DMS153 treated with DMSO at 0.1 percent for 48 hours (cell line): ENCODE results near the gene ENDOV.
A peak's percentile ranks its signal among the peaks of the same experiment; 100 is the strongest.

Source experiments
- DNase-seq: peaks from one replicate; lab custom pipeline; 2025; ENCODE audit not compliant: unreplicated experiment; lab: John Stamatoyannopoulos, UW

The ENDOV gene

DNA sequence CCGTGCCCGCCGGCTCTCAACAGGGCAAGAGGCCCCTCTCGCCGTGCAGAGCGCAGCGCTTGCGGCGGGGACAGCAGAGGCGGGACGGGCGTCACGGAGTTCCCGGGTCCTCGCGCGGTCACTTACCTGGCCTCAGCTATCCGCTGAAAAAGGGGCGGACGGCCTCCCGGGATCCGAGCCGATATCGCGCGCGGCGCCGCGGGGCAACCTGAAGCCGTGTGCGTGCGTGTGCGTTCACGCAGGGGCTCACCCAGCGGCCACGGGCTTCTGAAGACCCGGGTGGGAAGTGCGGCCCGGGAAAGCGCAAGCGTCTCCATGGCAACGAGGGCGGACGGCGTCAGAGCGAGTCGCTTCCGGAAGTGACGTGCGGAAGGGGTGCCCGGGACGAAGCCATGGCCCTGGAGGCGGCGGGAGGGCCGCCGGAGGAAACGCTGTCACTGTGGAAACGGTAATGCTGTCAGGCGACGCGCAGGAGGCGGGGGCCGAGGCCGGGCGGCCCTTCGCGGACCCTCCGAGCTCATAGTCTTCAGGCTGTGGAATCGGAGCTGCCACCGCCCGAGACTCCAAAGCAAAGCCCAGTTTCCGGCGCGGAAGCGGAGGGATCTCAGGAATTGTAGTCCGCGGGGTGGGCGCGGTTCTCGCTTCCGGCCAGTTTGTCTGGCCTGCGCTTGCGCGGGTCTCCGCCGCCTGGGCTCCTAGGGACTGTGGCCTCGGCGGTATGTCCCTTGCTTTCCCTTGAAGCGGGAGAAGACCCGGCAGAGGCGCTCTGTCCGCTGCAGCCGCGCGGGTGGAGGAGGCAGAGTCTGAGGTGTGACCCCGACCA lies at the start of gene ENDOV:
Gene ENDOV (plus strand): TSS at position 365 of the 823 bp plus-strand sequence. CDS start 28 bp downstream, at position 393.
- peak; percentile 84 for DNase-seq

GRCh38 chr17:80365983-80366382 lies 49.0 kb upstream of the ENDOV start:
- no peak for DNase-seq

DNA sequence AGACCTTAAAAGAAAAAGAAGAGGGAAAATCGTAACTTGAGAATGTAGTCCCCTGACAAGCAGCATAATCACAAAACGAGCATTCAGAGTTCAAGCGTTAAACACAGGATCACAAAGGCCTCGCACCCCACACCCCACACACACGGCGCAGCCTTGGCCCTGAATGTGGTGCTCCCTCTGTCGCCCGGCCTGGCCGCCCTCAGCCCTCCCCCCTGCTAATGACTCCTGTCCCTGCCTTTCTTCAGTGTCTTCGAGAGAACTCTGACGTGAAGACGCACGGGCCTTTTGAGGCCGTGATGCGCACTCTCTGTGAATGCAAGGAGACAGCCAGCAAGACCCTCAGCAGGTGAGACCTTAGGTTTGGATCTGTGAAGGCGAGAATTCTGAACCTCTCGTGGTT lies 47.5 kb upstream of the ENDOV start:
- no peak for DNase-seq

DNA sequence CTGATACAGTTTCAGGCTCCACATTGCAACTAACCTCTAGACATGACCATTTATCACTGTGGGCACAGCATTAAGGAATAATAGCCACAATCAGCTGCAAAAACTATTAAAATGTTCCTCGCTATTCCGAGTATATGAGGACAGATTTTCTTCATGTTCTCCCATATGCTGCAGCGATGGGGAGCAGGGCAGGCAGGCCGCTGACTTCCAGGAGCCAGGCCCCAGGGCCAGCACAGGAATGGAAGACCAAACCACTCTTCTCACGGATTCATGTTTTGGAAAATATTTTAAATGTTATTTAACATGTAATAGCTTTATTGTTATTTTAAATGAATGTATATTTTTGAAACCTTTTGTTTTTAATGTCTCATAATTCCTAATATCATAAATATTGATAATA lies 43.8 kb upstream of the ENDOV start:
- no peak for DNase-seq

- no peak for DNase-seq
These were observed 42.5 kb upstream of the ENDOV start for GRCh38 chr17:80372456-80372855.

DNA sequence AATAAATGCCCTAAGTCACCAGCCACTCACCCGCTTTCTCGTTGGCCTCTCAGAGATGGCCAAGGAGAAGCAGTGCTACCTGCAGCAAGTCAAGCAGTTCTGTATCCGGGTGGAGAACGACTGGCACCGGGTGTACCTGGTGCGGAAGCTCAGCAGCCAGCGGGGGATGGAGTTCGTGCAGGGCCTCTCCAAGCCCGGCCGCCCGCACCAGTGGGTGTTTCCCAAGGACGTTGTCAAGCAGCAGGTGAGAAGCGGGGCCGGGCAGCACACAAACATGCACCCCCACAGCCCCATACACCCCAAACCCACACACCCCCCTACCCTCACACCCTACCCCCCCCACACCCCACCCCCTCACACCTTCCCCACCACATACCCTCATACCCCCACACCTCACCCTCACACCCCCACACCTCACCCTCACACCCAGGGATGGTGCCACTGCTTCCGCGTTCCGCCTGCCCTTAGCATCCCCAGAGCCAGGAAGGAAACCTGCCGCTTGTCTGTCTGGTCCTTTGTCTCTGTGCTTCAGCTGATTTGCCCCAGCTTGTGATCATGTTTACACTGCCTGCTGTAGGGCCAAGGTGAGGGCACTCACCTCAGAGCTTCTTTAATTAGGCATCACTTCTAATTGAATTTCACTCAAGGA lies 41.9 kb upstream of the ENDOV start:
- no peak for DNase-seq

GRCh38 chr17:80374039-80374731 lies 40.8 kb upstream of the ENDOV start:
- no peak for DNase-seq

DNA sequence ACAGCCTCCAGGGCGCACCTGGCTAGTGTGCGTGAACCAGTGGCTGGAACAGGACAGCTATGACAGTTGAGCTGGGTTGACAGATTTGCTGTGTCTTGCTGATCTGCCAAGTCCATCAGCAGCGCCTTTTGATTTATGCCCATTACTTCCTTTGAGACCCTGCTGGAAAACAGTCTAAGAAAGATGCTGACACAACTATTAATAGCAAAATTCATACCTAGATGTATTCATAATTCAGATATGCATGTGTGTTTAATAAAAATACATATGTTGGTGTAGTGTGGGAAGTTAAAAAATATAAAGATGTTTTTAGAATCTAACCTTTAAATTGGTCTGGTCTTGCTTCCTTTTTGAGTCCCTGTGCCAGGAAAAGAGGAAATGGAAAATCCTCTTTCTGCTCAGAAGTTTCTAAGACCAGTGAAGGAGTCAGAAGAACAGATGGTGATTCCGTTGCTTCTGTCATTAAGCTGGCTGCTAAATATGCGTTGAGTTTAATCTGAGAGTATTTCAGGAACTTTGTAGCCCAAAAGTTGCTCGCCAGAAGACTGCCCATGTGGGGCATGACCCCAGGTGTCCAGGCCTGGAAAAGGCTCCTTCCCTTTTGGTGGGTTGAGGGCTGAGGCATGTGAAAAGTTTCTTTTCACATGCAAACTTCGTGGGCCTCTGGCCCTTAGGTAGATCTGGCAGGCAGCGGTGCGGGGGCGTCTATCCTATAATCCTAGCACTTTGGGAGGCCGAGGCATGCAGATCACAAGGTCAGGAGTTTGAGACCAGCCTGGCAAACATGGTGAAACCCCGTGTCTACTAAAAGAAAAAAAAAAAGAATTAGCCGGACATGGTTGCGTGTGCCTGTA lies 40.0 kb upstream of the ENDOV start:
- DNase-seq, result no peak

GRCh38 chr17:80376531-80376930 lies 38.4 kb upstream of the ENDOV start:
- DNase-seq, result no peak

DNA sequence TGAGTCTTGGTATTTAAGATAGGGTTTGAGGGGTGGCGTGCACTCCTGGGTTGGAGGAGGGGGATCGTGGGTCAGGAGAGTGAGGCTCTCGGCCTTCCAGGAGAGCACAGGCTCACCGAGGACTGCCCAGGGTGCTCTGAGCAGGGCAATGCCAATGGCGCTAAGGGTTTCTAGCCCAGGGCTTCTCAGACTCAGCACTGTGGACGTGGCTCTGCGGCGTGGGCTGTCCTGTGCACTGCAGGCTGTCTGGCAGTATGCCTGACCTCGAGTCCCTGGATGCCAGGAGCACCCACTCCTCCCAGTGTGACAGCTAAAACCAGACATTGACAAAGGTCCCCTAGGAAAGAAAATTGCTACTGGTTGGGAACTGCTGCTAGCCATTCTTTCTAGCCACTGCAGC lies 37.2 kb upstream of the ENDOV start:
- DNase-seq, result no peak

DNA sequence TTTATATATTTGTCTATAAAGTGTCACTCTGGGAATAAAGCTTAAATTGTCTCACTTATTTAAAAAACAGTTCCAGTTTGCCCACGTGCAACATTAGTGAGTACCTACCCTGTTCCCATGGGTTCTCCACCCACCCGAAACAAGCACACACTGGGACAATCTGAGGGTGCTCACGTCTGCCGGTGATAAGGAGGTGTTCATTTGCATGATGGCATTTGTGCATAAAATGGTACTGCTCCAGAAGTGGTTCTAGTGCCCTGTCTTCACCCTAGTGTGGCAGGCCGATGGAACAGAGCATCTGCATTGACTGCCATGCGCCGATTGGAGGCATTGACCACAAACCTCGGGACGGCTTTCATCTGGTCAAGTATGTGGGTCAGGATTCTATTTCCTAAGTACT lies 35.6 kb upstream of the ENDOV start:
- no peak for DNase-seq

GRCh38 chr17:80380068-80380467 lies 34.9 kb upstream of the ENDOV start:
- DNase-seq, result no peak

DNA sequence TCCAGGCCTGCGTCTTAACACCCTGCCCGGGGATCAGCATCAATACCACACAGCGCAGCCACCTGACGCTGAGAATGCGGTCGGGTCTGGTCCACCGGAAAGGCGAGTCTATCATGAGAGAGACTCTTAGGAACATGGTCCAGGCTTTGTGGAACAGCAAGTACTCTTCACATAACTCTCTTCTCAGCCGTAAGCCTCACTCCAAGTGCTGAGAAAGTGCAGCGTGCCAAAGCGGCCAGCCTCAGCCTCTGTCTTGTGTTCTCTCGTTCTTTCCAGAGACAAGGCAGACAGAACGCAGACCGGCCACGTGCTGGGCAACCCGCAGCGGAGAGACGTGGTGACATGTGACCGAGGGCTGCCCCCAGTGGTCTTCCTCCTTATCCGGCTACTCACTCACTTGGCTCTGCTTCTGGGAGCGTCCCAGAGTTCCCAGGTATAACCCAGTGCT lies 34.4 kb upstream of the ENDOV start:
- no peak for DNase-seq

GRCh38 chr17:80381416-80381923 lies 33.5 kb upstream of the ENDOV start:
- DNase-seq, result no peak

DNA sequence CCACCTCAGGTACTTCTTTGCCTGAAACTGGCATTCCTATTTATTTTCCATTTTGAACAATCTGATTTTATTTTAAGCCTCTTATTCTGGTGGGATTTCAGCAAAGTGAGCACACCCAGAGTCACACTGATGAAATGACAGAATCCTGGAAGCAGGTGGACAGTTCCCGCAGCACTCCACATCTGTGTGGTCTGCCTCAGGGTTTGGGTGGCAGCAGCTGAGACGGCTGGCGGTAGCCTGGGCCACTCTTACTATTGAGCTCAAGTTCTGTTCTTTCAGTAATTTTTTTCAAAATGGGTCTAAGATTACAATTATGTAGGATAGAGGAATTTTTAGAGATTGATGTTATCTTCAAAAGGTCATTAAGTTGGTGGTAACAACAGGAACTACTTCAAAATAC lies 32.5 kb upstream of the ENDOV start:
- DNase-seq, result no peak

DNA sequence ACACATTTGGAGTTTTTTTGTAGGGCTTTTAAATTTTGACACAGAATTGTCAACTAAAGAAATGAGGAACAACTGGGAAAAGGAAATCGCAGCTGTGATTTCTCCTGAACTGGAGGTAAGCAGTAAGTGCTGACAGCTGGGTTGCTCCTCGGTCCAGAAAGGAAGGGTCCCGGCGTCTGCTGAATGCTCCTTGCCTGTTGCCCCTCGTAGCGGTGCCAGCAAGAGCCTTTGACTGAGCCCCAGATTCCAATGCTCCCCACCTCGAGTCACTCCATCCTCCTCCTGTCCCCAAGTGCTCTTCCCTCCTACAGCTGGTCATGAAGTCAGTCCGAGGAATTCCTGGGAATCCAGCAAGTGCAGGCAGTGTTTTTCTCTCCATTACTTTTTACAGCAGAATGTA lies 32.0 kb upstream of the ENDOV start:
- no peak for DNase-seq

DNA sequence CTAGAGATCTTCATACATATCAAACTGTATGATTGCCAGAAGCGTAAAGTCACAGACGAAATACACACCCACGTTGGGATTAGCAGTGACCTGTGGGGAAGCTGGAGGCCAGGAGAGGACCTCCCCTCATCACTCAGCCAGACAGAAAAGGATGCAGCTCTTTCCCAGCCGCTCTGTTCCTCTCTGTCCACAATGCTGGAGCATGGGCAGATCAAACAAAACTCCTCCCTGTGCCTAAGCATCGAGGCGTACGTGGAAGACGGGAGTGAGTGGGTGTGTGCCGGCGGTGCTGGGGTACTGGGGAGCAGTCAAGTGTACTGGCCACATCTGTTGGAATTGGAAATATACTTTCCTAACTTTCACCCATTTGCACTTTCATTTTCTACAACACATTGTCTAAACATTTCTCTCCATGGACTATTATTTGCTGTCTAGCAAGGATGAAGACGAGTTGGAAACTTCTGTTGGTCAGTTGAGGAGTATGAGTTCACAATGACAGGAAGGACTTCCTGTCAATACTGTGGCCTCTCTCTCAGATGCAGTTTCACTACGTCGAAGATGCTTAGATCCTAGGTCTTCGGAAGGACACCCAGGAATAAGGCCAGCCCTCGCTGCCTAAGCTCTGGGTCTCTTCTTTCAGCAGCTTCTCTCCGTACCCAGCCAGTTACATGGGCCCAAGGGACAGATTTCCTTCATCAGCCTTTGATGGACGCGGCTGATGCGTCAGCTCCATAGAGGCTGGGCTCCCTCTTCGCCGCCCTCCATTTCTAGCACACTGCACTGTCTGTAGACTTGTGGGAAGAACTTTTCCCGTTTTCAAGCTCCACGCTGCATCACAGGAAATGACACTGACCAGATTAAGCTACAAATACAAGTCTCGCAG lies 30.6 kb upstream of the ENDOV start:
- no peak for DNase-seq

GRCh38 chr17:80385046-80385445 lies 29.9 kb upstream of the ENDOV start:
- no peak for DNase-seq

GRCh38 chr17:80386341-80386740 lies 28.6 kb upstream of the ENDOV start:
- DNase-seq, result no peak

GRCh38 chr17:80387071-80387470 lies 27.9 kb upstream of the ENDOV start:
- no peak for DNase-seq
